HG03521 (cell line): Measurements from ENCODE around the gene C3orf18.

Experiments
- ATAC-seq: cut with Tn5 transposase; IDR thresholded peaks from one replicate; pipeline ENCODE4 v1.9.1; 2021; ENCODE audit warnings: mild to moderate bottlenecking, moderate library complexity; ENCODE audit not compliant: unreplicated experiment

The C3orf18 gene

GRCh38 chr3:50604110-50604621 is 36.6 kb upstream of the C3orf18 start:
- no peak for ATAC-seq

GRCh38 chr3:50603261-50604109 is 35.9 kb upstream of the C3orf18 start:
- no peak for ATAC-seq

- no peak for ATAC-seq
These were observed 35.1 kb upstream of the C3orf18 start for GRCh38 chr3:50602595-50603191.

- ATAC-seq = no peak
These were observed 33.5 kb upstream of the C3orf18 start for GRCh38 chr3:50600841-50601591.

GRCh38 chr3:50600141-50600753 is 32.7 kb upstream of the C3orf18 start:
- ATAC-seq = no peak

GRCh38 chr3:50599716-50600118 is 32.2 kb upstream of the C3orf18 start:
- no peak for ATAC-seq

- ATAC-seq = no peak
These were observed 31.7 kb upstream of the C3orf18 start for GRCh38 chr3:50599115-50599715.

- no peak for ATAC-seq
These were observed 26.8 kb upstream of the C3orf18 start for GRCh38 chr3:50594253-50594785.

- no peak for ATAC-seq
These were observed 25.0 kb upstream of the C3orf18 start for GRCh38 chr3:50592568-50592967.

- no peak for ATAC-seq
These were observed 23.7 kb upstream of the C3orf18 start for GRCh38 chr3:50591196-50591741.

- ATAC-seq = no peak
These were observed 21.3 kb upstream of the C3orf18 start for GRCh38 chr3:50588759-50589433.

- ATAC-seq = no peak
These were observed 20.5 kb upstream of the C3orf18 start for GRCh38 chr3:50587806-50588758.

- ATAC-seq = no peak
These were observed 19.8 kb upstream of the C3orf18 start for GRCh38 chr3:50587373-50587772.

GRCh38 chr3:50586763-50587070 is 19.2 kb upstream of the C3orf18 start:
- no peak for ATAC-seq

- ATAC-seq = no peak
These were observed 18.6 kb upstream of the C3orf18 start for GRCh38 chr3:50585919-50586762.

- ATAC-seq = no peak
These were observed 16.8 kb upstream of the C3orf18 start for GRCh38 chr3:50584391-50584790.

GRCh38 chr3:50583897-50584296 is 16.4 kb upstream of the C3orf18 start:
- ATAC-seq = no peak

GRCh38 chr3:50582083-50582482 is 14.5 kb upstream of the C3orf18 start:
- no peak for ATAC-seq
